Activated T-helper 17 cell treated with anti-CD3 and anti-CD28 coated beads, Interleukin-2, amount 50 U/mL, for 72 hours (primary cell): ENCODE data around the gene F12. TPM values are rescaled to one million over a fixed set of nuclear protein-coding genes. Genes with fewer than 3 reads are reported as not detected.
"Not testable (repeated sequence)": the region's sequence is repeated elsewhere in the genome, so short reads cannot be mapped to it uniquely, and the experiment has no call there.

Source experiments
- ATAC-seq: fragments of 150-1000 bp; cut with Tn5 transposase; replicated peaks from 2 replicates; pipeline ENCODE4 v1.10.0; 2021; ENCODE audit warnings: mild to moderate bottlenecking, moderate library complexity
- H3K27ac Mint-ChIP-seq: one replicate; pipeline ENCODE4 v1.8.0; 2022; ENCODE audit warnings: mixed read lengths
- H3K27me3 Mint-ChIP-seq: one replicate; pipeline ENCODE4 v1.8.0; 2022; ENCODE audit warnings: mixed read lengths
- H3K36me3 Mint-ChIP-seq: one replicate; pipeline ENCODE4 v1.8.0; 2022; ENCODE audit warnings: low read depth, mild to moderate bottlenecking, mixed read lengths
- H3K4me1 Mint-ChIP-seq: one replicate; pipeline ENCODE4 v1.8.0; 2022; ENCODE audit warnings: mixed read lengths
- H3K4me3 Mint-ChIP-seq: one replicate; pipeline ENCODE4 v1.8.0; 2022; ENCODE audit warnings: mild to moderate bottlenecking, mixed read lengths
- H3K9me3 Mint-ChIP-seq: one replicate; pipeline ENCODE4 v1.8.0; 2022; ENCODE audit warnings: mixed read lengths
- total RNA-seq, 2 donors: library from RNA; stranded (reverse); gene quantifications; one replicate each; pipeline ENCODE4 v1.2.3, GENCODE V29; 2022

Gene F12
- total RNA-seq, 2 donors from 2014 or later = 3.7 to 4.6 TPM

- no peak for ATAC-seq
- H3K9me3 Mint-ChIP-seq = no peaks in the 10 kb centered on the region
Measured at GRCh38 chr5:177419046-177419445, 9.7 kb upstream of the F12 start.

GRCh38 chr5:177417081-177417480 lies 7.7 kb upstream of the F12 start:
- ATAC-seq, H3K9me3 Mint-ChIP-seq, H3K36me3 Mint-ChIP-seq, H3K4me3 Mint-ChIP-seq, H3K27me3 Mint-ChIP-seq, H3K27ac Mint-ChIP-seq: not testable (repeated sequence)
- H3K4me1 Mint-ChIP-seq = peaks cover 17% of the 10 kb centered on the region

More at GRCh38 chr5:177419046-177419445, 9.7 kb upstream of the F12 start:
- H3K27ac Mint-ChIP-seq = no peak overlapping the region
- no peak overlapping the region for H3K4me3 Mint-ChIP-seq
- no peaks in the 10 kb centered on the region for H3K36me3 Mint-ChIP-seq
- peaks cover 5% of the 10 kb centered on the region for H3K4me1 Mint-ChIP-seq
- no peaks in the 10 kb centered on the region for H3K27me3 Mint-ChIP-seq

- Mint-ChIP-seq H3K27me3 (no peaks in the 10 kb centered on the region), H3K4me1 (peaks cover 23% of the 10 kb centered on the region), H3K9me3 (no peaks in the 10 kb centered on the region), H3K36me3 (no peaks in the 10 kb centered on the region), H3K27ac (no peak overlapping the region), H3K4me3 (no peak overlapping the region)
- no peak for ATAC-seq
Measured at GRCh38 chr5:177414481-177414880, 5.1 kb upstream of the F12 start.

- H3K27me3 Mint-ChIP-seq = no peaks in the 10 kb centered on the region
- no peaks in the 10 kb centered on the region for H3K9me3 Mint-ChIP-seq
- H3K27ac Mint-ChIP-seq = peak overlapping the region; percentile 83
- H3K4me3 Mint-ChIP-seq = peak overlapping the region; percentile 62
- H3K4me1 Mint-ChIP-seq = peaks cover 23% of the 10 kb centered on the region
- peak; percentile 91 for ATAC-seq
- H3K36me3 Mint-ChIP-seq = no peaks in the 10 kb centered on the region
Measured at GRCh38 chr5:177412603-177413233, 3.4 kb upstream of the F12 start.

- Mint-ChIP-seq H3K27ac (no peak overlapping the region), H3K4me3 (no peak overlapping the region), H3K27me3 (no peaks in the 10 kb centered on the region), H3K36me3 (no peaks in the 10 kb centered on the region), H3K4me1 (peaks cover 23% of the 10 kb centered on the region), H3K9me3 (no peaks in the 10 kb centered on the region)
- ATAC-seq = no peak
Measured at GRCh38 chr5:177410575-177410974, 1.2 kb upstream of the F12 start.

- no peak for ATAC-seq
- Mint-ChIP-seq H3K27ac (no peak overlapping the region), H3K9me3 (no peaks in the 10 kb centered on the region), H3K4me3 (no peak overlapping the region), H3K4me1 (peaks cover 5% of the 10 kb centered on the region), H3K36me3 (no peaks in the 10 kb centered on the region), H3K27me3 (no peaks in the 10 kb centered on the region)
Measured at GRCh38 chr5:177405805-177406204, 3.6 kb downstream of the F12 start.

GRCh38 chr5:177405312-177405711 lies 4.1 kb downstream of the F12 start:
- no peaks in the 10 kb centered on the region for H3K27me3 Mint-ChIP-seq
- no peaks in the 10 kb centered on the region for H3K4me1 Mint-ChIP-seq
- no peak overlapping the region for H3K27ac Mint-ChIP-seq
- H3K36me3 Mint-ChIP-seq = no peaks in the 10 kb centered on the region
- H3K4me3 Mint-ChIP-seq = peak overlapping the region; percentile 88
- no peaks in the 10 kb centered on the region for H3K9me3 Mint-ChIP-seq
- no peak for ATAC-seq

- Mint-ChIP-seq H3K36me3 (no peaks in the 10 kb centered on the region), H3K27me3 (no peaks in the 10 kb centered on the region), H3K9me3 (no peaks in the 10 kb centered on the region), H3K4me1 (no peaks in the 10 kb centered on the region), H3K4me3 (peak overlapping the region; percentile 88), H3K27ac (no peak overlapping the region)
- ATAC-seq = no peak
Measured at GRCh38 chr5:177404641-177405179, 4.7 kb downstream of the F12 start.

- Mint-ChIP-seq H3K27me3 (no peaks in the 10 kb centered on the region), H3K9me3 (no peaks in the 10 kb centered on the region), H3K4me3 (peak overlapping the region; percentile 88), H3K4me1 (no peaks in the 10 kb centered on the region), H3K36me3 (no peaks in the 10 kb centered on the region), H3K27ac (no peak overlapping the region)
- peak; percentile 90 for ATAC-seq
Measured at GRCh38 chr5:177403792-177404640, 5.3 kb downstream of the F12 start.

- Mint-ChIP-seq H3K27me3 (no peaks in the 10 kb centered on the region), H3K9me3 (no peaks in the 10 kb centered on the region), H3K4me1 (no peaks in the 10 kb centered on the region), H3K36me3 (no peaks in the 10 kb centered on the region), H3K27ac (peak overlapping the region; percentile 30), H3K4me3 (peak overlapping the region; percentile 88)
- ATAC-seq = peak; percentile 27
Measured at GRCh38 chr5:177403102-177403791, 6.1 kb downstream of the F12 start.

- Mint-ChIP-seq H3K36me3 (no peaks in the 10 kb centered on the region), H3K27ac (peak overlapping the region; percentile 30), H3K4me3 (peak overlapping the region; percentile 88), H3K27me3 (no peaks in the 10 kb centered on the region), H3K9me3 (no peaks in the 10 kb centered on the region), H3K4me1 (no peaks in the 10 kb centered on the region)
- ATAC-seq = peak; percentile 59
Measured at GRCh38 chr5:177402271-177403043, 6.9 kb downstream of the F12 start.

GRCh38 chr5:177399997-177400868 lies 9.1 kb downstream of the F12 start, which contains the start of gene PFN3:
PFN3 (minus strand) TSS chr5:177400661; CDS start chr5:177400576, 85 bp downstream.
- no peaks in the 10 kb centered on the region for H3K27me3 Mint-ChIP-seq
- no peaks in the 10 kb centered on the region for H3K4me1 Mint-ChIP-seq
- no peak within 1 kb of the TSS for H3K4me3 Mint-ChIP-seq
- H3K9me3 Mint-ChIP-seq = no peaks in the 10 kb centered on the region
- no peak for ATAC-seq
- H3K36me3 Mint-ChIP-seq = no peaks in the 10 kb centered on the region
- no peak within 1 kb of the TSS for H3K27ac Mint-ChIP-seq

GRCh38 chr5:177397875-177398390 lies 11.4 kb downstream of the F12 start:
- Mint-ChIP-seq H3K27me3 (no peaks in the 10 kb centered on the region), H3K27ac (no peak overlapping the region), H3K4me3 (no peak overlapping the region), H3K9me3 (no peaks in the 10 kb centered on the region), H3K36me3 (no peaks in the 10 kb centered on the region), H3K4me1 (no peaks in the 10 kb centered on the region)
- no peak for ATAC-seq
